Body of pancreas (tissue), 4 donors: ENCODE measurements around the gene APBA1. TPM values are rescaled to one million over a fixed set of nuclear protein-coding genes. Genes with fewer than 3 reads are reported as not detected.

Source experiments
- ATAC-seq: fragments of 150-250 bp; one replicate; pipeline ENCODE4 v1.9.1; 2016
- DNase-seq, 4 donors: peaks; one replicate each; pipeline ENCODE4 v3.0.0-alpha.2; 2019
- H3K27ac ChIP-seq, 4 donors: fragments of 200-600 bp; sonication (generic); 1 replicate in 3 of 4; 2 replicates in 1 of 4; pipeline versions ENCODE4 v1.5.1 to v1.6.1; 2016 to 2019; ENCODE audit warnings: mild to moderate bottlenecking in 1 of 4, mixed read lengths in 1 of 4, moderate library complexity in 1 of 4
- H3K27me3 ChIP-seq, 2 donors: fragments of 200-600 bp; sonication (generic); one replicate each; pipeline ENCODE4 v1.6.0; 2016; ENCODE audit warnings: mild to moderate bottlenecking in 1 of 2
- H3K36me3 ChIP-seq, 2 donors: fragments of 200-600 bp; sonication (generic); replicated peaks in 1 of 2; 2 replicates each; pipeline ENCODE4 v1.5.1; 2016; ENCODE audit warnings: low read depth in 2 of 2; ENCODE audit not compliant: insufficient read depth in 1 of 2
- H3K4me1 ChIP-seq: fragments of 200-600 bp; sonication (generic); one replicate; pipeline ENCODE4 v1.6.0; 2016
- H3K4me3 ChIP-seq, 2 donors: fragments of 200-600 bp; sonication (generic); 1 replicate in 1 of 2; 2 replicates in 1 of 2; pipeline ENCODE4 v1.5.1; 2016 to 2019
- H3K9me3 ChIP-seq, 3 donors: fragments of 200-600 bp; sonication (generic); 1 replicate in 2 of 3; 2 replicates in 1 of 3; pipeline ENCODE4 v1.5.1; 2016
- CTCF ChIP-seq, 7 experiments: fragments of 450-650 bp in 4 of 7; fragments of 200-600 bp in 3 of 7; sonication (generic) in 3 of 7; IDR thresholded peaks; one replicate each; pipeline ENCODE4 v1.5.1; 2016 to 2019; ENCODE audit warnings: antibody characterized with exemption in 7 of 7
- POLR2A ChIP-seq, 3 donors: fragments of 450-650 bp; IDR thresholded peaks; one replicate each; pipeline ENCODE4 v1.6.1; 2016; ENCODE audit warnings: antibody characterized with exemption in 3 of 3, mild to moderate bottlenecking in 2 of 3
- WGBS, 2 donors: methylation state at CpG; one replicate each; pipeline ENCODE4 v1.1.5; 2017; 5-methylcytosine and 5-hydroxymethylcytosine counted together
- intact Hi-C: fragments of 100-400 bp; cut with DNase I; formaldehyde crosslinking; loops from one replicate; pipeline ENCODE4 v1.15.1; 2023
- total RNA-seq, 2 donors: library from RNA; depleted of rRNA; stranded (reverse); fragments of >200 nt; gene quantifications; one replicate each; pipeline ENCODE4 v1.1.0, GENCODE V29; 2016

The APBA1 gene
- total RNA-seq, 2 donors from 2014 or later: 3.3 to 3.6 TPM

DNA sequence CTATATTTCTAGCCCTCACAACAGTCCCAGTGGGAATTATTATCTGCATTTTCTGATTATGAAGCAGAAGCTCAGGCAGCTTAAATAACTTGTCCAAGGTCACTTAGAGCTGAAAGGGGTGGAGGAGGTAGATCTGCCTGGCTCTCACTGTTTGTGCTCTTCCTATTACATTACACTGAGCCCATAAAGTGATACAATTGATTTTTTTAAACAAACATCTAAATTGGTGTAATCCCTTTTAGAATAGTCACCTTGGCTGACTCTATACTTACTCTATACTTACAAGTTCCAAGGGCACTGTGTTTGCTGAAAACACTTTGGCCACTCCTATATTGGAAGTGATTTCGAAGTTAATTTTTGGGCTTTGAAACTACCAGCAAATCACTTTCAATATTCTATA, 144.7 kb downstream of the APBA1 start:
- no peak for DNase-seq
- Histone ChIP-seq H3K36me3 (no peaks in the 10 kb centered on the region), H3K27ac (no peak overlapping the region), H3K9me3 (no peaks in the 10 kb centered on the region), H3K4me3 (no peak overlapping the region), H3K27me3 (no peaks in the 10 kb centered on the region), H3K4me1 (no peaks in the 10 kb centered on the region)
- intact Hi-C loops: no loop called here
- TF ChIP-seq POLR2A (IDR thresholded peaks at IDR 0.05) (no peak), CTCF (IDR thresholded peaks at IDR 0.05) (no peak)
- WGBS, 2 donors: 87 to 93% methylated on average over 1 of the region's 1 CpG
- ATAC-seq: no peak

- Histone ChIP-seq H3K9me3 (no peaks in the 10 kb centered on the region), H3K4me1 (no peaks in the 10 kb centered on the region), H3K27me3 (no peaks in the 10 kb centered on the region), H3K4me3 (no peak overlapping the region), H3K36me3 (no peaks in the 10 kb centered on the region), H3K27ac (no peak overlapping the region)
- no peak for ATAC-seq
- 94 to 100% methylated on average over 2 of the region's 2 CpGs for WGBS, 2 donors
- DNase-seq: no peak
- no peak for TF ChIP-seq POLR2A (IDR thresholded peaks at IDR 0.05)
- no peak for TF ChIP-seq CTCF (IDR thresholded peaks at IDR 0.05)
- intact Hi-C loops: no loop called here
Measured at GRCh38 chr9:69526699-69527098, 145.5 kb downstream of the APBA1 start.

- H3K27ac ChIP-seq: no peak overlapping the region
- no peaks in the 10 kb centered on the region for H3K36me3 ChIP-seq
- no peaks in the 10 kb centered on the region for H3K4me1 ChIP-seq
- no peaks in the 10 kb centered on the region for H3K27me3 ChIP-seq
- ATAC-seq (no peak), DNase-seq (no peak)
- TF ChIP-seq POLR2A (IDR thresholded peaks at IDR 0.05) (no peak), CTCF (IDR thresholded peaks at IDR 0.05) (no peak)
- no peak overlapping the region for H3K4me3 ChIP-seq
- intact Hi-C loops: no loop called here
- WGBS, 2 donors: 51 to 65% methylated on average over 5 of the region's 5 CpGs
- H3K9me3 ChIP-seq: no peaks in the 10 kb centered on the region
Measured at GRCh38 chr9:69519470-69520240, 152.5 kb downstream of the APBA1 start.

DNA sequence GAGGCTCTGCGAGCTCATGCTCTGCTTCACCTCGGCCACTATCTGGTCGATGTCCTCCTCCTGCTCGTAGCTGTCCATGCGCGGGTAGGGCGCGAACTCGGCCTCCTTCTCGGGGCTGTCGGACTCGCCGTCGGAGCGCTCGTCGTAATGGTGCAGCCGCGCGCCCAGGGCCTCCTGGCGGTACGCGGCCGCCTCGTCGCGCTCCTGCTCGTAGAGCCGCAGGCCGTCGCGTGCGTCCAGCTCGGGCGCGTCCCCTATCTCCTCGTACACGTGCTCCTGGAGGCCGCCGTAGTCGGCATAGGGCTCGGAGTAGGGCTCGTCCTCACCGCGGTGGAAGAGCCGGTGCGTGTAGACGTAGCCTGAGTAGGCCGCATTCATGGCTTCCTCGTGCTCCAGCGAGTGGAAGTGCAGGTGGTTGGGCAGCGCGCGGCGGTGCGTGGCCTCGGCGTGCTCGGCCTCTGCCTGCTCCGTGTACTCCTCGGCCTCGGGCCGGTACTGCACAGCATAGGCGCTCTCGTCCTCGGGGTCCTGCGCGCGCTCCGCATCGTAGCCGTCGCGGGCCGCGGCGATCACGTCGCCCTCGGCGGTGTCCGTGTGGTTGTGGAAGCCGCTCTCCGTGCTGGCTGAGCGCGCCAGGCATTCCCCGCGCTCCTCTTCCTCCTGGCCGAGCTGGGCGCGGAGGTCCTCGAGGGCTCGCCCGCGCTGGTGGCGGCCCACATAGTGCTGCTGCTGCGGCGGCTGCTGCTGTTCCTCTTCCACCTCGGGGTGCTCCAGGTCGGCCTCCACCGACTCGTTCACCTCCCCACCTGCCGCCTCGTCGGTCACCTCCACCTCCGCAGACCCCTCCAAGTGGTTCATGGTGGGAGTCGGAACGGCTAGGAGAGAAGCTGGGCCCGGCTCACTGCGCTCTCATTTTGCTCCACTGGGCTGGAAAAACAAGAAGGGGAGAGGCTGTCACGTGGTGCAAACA, 155.5 kb downstream of the APBA1 start:
- 94 to 95% methylated on average over 103 to 104 of the region's 111 CpGs for WGBS, 2 donors
- no peak for ATAC-seq
- intact Hi-C loops: no loop called here
- Histone ChIP-seq H3K4me1 (no peaks in the 10 kb centered on the region), H3K27ac (no peak overlapping the region), H3K27me3 (no peaks in the 10 kb centered on the region), H3K9me3 (no peaks in the 10 kb centered on the region), H3K36me3 (no peaks in the 10 kb centered on the region), H3K4me3 (no peak overlapping the region)
- no peak for TF ChIP-seq POLR2A (IDR thresholded peaks at IDR 0.05)
- DNase-seq: no peak

- TF ChIP-seq POLR2A (IDR thresholded peaks at IDR 0.05): no peak
- TF ChIP-seq CTCF (IDR thresholded peaks at IDR 0.05): no peak
- H3K27me3 ChIP-seq: no peaks in the 10 kb centered on the region
- 97 to 98% methylated on average over 18 to 20 of the region's 23 CpGs for WGBS, 2 donors
- DNase-seq (no peak), ATAC-seq (no peak)
- no peaks in the 10 kb centered on the region for H3K4me1 ChIP-seq
- no peaks in the 10 kb centered on the region for H3K36me3 ChIP-seq
- H3K4me3 ChIP-seq: no peak overlapping the region
- no peak overlapping the region for H3K27ac ChIP-seq
- intact Hi-C loops: no loop called here
- H3K9me3 ChIP-seq: no peaks in the 10 kb centered on the region
Measured at GRCh38 chr9:69515810-69516209, 156.4 kb downstream of the APBA1 start.
